GOT3 (cell line): ENCODE data around the gene SCAP.
A peak's percentile ranks its signal among the peaks of the same experiment; 100 is the strongest.
"Not testable (repeated sequence)": the region's sequence is repeated elsewhere in the genome, so short reads cannot be mapped to it uniquely, and the experiment has no call there.

Experiments used
- DNase-seq: peaks from one replicate; lab custom pipeline; 2025; ENCODE audit warnings: mixed read lengths; lab: John Stamatoyannopoulos, UW

The SCAP gene

DNA sequence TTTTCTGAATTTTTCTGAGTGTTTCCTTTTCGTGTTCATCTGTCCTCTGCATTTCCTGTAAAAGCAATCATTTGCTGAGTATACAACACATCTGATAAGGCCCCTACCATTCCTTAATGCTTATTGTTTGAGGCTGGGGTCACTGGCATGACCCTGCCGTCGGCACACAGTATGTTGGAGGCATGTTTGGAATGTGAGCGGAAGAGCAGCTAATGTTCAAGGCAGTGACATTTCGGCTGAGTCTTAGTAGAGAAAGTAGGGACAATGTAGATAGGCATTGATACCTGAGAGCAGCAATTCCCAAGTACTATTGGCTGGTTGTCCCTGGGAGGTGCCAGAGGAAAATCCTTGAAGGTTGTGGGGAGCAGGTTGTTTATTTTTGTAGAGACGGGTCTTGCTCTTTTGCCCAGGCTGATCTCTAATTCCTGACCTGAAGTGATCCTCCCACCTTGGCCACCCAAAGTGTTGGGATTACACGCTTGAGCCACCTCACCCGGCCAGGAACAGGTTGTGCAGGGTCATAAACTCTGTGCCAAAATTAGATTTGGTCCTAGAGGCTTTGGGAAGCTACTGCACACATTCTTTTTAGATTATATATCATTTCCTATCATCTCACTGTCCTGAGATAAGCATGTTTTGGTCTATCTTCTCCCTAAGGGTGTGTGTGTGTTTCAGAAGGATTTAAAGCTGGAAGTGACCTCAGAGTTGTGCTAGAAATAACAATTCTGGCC is 81.4 kb downstream of the SCAP start:
- no peak for DNase-seq

- no peak for DNase-seq
Measured at GRCh38 chr3:47392933-47393332, 82.8 kb downstream of the SCAP start.

GRCh38 chr3:47385796-47386195 is 89.9 kb downstream of the SCAP start:
- no peak for DNase-seq

- no peak for DNase-seq
Measured at GRCh38 chr3:47385007-47385406, 90.7 kb downstream of the SCAP start.

DNA sequence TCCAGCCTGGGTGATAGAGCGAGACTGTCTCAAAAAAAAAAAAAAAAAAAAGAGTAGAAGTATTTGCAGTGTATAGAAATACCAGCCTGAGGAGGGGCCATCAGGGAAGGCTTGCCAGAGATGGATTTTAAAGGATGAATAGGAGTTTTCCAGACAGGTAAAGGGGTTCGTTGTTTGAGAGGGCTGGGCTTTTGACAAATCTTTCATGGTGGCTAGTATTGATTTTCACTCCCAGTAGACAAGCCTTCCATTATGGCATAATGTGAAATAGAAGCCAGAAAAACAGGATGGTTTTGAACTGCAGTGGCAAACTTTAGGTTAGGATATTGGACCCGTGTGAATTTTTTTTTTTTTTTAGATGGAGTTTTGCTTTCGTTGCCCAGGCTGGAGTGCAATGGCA is 91.3 kb downstream of the SCAP start:
- no peak for DNase-seq

DNA sequence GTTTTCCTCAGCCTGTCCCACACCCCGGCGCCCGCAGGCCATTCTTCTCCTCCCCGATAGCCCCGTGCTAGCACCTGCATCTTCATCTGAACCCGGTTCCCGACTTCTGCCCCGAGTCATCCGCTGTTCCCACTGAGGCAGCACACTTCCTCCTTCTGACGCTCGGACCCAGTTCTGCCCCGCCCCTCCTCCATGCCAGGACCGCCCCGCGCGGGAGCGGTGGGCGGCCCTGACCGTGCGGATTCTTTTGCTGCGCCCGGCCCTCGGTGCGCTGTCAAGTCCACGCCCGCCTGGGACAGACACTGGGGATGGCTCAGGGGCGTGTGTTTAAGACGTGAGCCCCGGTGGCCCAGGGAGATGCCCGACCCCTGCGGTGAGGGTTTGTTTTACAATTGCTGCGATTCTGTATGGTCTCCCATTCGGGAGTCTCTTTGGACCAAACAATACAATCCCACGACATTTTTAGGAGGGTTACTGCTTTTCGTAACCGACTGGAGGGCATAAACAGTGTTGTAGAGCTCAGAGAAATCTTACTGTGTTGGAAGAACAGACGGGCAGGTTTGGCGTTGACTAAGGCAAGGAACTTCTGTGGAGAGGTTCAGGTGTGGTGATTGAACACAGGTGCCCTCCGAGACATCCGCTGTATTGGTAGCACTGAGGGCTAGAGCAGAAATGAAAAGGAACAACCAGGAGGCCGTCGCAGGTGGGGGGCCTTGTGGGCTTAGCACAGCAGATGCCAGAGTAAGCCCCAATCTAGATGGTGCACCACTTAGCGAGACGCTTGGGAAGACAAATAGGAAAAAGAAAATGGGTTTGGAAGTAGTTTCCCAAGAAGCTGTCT is 94.2 kb downstream of the SCAP start:
- peak; percentile 34 for DNase-seq

DNA sequence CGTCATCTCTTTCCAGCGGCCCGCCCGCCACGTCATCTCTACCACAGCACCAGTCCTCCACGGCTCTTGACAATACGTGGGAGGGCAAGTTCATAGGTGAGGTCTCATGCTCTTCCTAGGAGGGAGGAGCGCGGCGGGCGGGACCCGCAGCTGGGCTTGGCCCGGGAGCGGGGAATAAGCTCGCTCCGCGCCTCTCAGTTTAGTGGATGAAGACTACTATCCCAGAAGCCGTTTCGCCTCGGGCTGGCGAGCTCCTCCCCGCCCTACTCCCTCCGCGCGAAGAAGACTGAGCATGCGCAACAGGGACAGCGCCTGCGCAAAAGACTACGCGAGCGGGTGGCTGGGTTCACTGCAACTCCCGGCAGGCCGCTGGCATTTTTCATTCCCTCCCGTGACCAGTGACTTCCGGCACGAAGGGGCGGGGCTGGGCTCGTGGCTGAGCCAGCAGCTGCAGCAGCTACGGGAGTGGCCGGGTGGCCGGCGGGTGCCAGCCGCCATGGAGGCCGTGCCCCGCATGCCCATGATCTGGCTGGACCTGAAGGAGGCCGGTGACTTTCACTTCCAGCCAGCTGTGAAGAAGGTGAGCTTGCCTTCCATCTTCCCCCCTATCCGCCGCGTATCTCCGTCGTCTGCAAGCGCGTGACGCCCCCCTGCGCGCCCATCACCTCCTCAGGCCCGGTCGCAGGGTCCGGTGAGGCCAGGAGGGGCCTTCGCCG is 95.0 kb downstream of the SCAP start, which contains the start of gene PTPN23:
PTPN23 (plus strand) TSS at position 421 of the 716 bp plus-strand sequence; CDS start at position 497, 76 bp downstream.
- peak; percentile 93 for DNase-seq

DNA sequence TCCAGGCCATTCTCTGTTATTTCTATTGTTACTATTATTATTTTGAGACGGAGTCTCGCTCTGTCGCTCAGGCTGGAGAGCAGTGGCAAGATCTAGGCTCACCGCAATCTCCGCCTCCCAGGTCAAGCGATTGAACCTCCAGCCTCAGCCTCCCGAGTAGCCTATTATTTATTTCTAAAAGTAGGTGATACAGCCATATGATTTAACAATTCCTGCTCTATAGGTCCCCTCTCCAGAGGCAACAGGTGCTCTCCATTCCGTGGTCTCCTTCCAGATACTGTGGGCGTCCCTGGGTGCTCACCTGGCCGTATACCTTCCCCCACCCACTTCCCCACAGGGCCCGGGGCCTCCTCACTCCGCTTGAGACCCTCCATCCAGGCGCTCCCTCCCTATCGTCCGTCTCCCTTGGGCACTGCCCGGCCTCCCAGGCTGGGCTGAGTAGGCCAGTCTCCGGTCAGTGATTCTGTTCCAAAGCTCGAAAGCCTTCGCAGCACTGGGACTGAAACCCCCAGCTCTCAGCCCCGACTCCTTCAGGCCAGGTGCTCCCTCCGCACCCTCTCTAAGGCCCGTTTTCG is 95.6 kb downstream of the SCAP start:
- DNase-seq = no peak

DNA sequence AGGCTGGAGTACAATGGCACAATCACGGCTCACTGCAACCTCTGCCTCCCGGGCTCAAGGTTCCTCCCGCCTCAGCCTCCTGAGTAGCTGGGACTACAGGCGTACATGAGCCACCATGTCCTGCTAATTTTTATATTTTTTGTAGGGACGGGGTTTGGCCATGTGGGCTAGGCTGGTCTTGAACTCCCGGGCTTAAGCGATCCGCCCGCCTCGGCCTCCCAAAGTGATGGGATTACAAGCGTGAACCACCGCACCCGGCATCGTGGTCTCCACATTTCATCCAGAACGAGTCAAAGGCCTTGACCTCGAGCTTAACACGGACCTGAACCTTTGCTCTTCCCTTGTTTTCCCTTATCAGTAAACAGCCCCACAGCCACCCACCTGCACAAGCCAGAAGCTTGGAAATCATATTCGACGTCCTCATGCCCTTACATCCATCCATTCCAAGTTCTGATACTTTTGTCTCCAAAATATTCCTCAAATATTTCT is 96.3 kb downstream of the SCAP start:
- no peak for DNase-seq

DNA sequence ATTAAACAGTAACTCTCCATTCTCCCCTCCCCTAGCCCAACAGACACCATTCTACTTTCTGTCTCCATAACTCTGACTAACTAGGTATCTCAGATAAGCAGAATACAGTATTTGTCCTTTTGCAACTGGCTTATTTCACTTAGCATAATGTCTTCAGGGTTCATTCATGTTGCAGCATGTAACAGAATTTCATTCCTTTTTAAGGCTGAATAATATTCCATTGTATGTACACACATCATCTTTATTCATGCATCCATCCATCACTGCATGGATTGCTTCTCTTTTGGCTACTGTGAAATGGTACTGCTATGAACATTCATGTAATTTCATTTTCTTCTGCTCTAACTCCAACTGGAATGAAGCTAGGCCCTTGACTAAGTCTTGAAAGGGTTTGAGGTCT is 96.9 kb downstream of the SCAP start:
- DNase-seq = no peak

DNA sequence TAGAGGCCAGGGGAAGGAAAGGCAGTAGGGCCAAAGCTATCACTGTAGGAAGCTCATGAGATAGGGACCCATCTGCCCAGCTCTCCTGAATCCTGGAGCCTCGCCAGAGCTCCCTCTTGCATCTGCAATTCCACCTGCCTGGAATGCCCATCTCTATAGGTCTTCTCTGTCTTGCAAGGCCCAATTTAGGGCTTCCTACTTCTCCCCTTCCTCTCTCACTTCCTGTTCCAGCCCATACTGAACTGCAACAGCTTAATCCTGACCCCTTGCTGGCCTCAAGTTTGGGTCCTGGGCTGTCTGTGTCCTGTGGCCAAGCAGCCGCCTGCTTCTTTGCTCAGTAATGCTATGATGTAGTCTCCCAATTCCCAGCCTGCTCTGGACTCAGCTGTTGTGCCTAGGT is 98.6 kb downstream of the SCAP start:
- DNase-seq = no peak

GRCh38 chr3:47376393-47376792 is 99.3 kb downstream of the SCAP start:
- no peak for DNase-seq

DNA sequence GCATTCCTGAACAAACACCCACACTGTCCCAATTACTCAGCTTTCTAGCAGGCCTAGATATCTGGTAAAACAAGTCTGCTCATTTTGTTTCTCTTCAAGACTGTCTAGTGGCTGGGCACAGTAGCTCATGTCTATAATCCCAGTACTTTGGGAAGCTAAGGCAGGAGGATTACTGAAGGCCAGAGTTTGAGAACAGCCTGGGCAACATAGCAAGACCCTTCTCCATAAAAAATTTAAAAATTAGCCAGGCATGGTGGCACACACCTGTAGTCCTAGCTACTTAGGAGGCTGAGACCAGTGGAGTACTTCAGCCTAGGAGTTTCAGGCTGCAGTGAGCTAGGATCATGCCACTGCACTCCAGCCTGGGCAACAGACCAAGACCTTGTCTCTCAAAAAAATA is 101.2 kb downstream of the SCAP start:
- no peak for DNase-seq

DNA sequence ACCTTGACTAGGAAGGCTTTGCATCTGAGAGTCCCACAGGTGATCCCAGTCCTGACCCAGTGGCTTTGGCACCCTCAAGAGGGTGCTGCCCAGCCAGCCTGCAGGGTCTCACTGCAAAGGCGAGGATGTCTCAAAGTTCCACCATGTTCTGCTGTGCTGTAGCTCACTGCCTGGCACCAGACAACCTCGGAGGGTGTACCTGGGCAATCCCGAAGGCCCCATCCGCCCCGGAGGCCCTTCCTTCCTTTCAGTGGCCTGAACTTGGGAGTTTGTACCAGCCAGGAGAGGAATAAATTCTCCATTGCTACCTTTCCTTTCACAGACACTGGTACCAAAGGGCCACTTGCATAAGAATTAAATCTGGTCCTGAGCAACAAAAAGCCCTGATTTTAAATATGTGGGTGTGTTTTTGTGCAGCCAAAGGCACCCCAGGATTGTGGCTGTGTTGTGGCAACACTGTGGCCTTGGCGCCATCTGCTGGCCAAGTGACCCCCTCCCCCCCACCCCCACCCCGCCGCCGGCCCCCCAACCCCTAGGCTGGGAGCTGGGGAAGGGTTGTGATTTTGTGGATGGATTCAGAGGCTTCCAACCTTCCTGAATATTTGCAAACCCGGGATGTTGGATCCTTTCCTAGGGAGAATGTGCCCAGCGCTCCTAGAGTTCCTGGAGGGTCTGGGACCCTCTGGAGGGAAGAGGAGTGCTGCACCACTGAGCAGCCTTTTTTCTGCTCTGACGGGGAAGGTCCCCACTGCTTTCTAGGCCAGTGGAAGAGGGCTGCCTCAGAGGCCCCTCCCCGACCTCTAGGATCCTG is 104.6 kb downstream of the SCAP start:
- DNase-seq = no peak

DNA sequence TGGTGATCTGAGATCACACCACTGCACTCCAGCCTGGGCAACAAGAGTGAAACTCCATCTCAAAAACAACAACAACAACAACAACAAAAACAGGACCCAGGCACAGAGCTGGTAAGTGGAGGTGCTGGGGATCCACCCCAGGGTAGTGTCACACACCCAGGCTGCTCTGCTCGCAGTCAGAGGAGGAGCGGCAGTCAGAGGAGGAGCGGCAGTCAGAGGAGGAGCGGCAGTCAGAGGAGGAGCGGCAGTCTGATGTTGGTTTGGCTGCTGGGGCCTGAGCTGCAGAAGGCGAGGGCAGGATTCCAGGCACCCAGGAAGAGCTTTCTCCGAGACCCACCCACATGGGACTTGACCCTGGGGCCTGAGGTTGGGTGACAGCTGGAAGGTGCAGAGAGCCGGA is 105.7 kb downstream of the SCAP start:
- DNase-seq = not testable (repeated sequence)

GRCh38 chr3:47367631-47368030 is 108.1 kb downstream of the SCAP start:
- DNase-seq = no peak

GRCh38 chr3:47366833-47367232 is 108.9 kb downstream of the SCAP start:
- DNase-seq = no peak

DNA sequence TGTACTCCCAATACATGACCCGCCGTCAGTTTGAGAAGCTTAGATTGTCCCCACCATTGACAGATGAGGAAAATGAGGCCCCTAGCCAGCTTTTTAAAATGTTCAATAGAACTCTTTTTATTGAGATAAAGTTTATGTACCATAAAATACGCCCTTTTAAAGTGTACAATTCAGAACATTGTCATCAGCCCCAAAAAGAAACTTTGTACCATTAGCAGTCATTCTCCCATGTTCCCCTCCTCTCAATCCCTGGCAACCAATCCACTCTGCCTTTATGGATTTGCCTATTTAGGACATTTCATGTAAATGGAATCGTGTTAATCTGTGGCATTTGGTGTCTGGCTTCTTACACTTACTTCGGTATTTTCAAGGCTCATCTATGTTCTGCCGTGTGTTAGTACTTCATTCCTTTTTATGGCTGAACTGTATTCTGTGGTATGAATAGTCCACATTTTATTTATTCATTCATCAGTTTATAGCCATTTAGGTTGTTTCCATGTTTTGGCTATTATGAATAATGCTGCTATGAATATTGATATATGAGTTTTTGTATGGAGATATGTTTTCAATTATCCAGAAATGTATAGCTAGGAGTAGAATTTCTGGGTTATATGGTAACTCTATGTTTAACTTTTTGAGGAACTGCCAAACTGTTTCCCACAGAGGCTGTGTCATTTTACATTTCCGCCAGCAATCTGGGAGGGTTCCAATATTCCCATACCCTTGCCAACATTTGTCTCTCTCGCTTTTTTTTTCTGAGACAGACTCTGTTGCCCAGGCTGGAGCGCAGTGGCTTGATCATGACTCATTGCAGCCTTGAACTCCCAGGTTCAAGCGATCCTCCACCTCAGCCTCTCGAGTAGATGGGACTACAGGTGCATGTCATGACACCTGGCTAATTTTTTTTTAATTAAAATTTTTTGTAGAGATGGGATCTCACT is 110.3 kb downstream of the SCAP start:
- DNase-seq = no peak
